Left kidney (tissue), 8 donors: Measurements from ENCODE around the gene TAF10. TPM values are rescaled to one million over a fixed set of nuclear protein-coding genes. Genes with fewer than 3 reads are reported as not detected.
A peak's percentile ranks its signal among the peaks of the same experiment; 100 is the strongest.

Experiments
- DNase-seq: peaks from one replicate; pipeline ENCODE4 v3.0.0-alpha.2; 2013
- long read RNA-seq, 8 donors: transcript quantifications; one replicate each; lab custom pipeline, GENCODE V29; 2026
- polyA plus RNA-seq: library from polyadenylated mRNA; unstranded; fragments of 120-200 nt; gene quantifications from one replicate; pipeline ENCODE4 v1.2.1, GENCODE V29; 2013; ENCODE audit not compliant: insufficient read length

The TAF10 gene
- polyA plus RNA-seq: 67.1 TPM
- long read RNA-seq, donor 1, full-length matches to known transcripts: 58 of 80 reads
- long read RNA-seq, donor 1, partial matches to known transcripts: 22 of 80 reads
- long read RNA-seq, donor 1, other reads (novel, unspliced or antisense): 0 of 80 reads
- long read RNA-seq, donor 2, full-length matches to known transcripts: 44 of 237 reads
- long read RNA-seq, donor 2, partial matches to known transcripts: 136 of 237 reads
- long read RNA-seq, donor 2, other reads (novel, unspliced or antisense): 57 of 237 reads
- long read RNA-seq, donor 3, transcript TAF10-201 (5 exons, 1,215 nt): major isoform, 40 of 47 reads
- long read RNA-seq, donor 3, partial matches to known transcripts: 6 of 47 reads
- long read RNA-seq, donor 3, other reads (novel, unspliced or antisense): 0 of 47 reads
- long read RNA-seq, donor 4, transcript TAF10-201 (5 exons, 1,215 nt): major isoform, 8 of 8 reads
- long read RNA-seq, donor 4, partial matches to known transcripts: 0 of 8 reads
- long read RNA-seq, donor 4, other reads (novel, unspliced or antisense): 0 of 8 reads
- long read RNA-seq, donor 5, full-length matches to known transcripts: 85 of 109 reads
- long read RNA-seq, donor 5, partial matches to known transcripts: 24 of 109 reads
- long read RNA-seq, donor 5, other reads (novel, unspliced or antisense): 0 of 109 reads
- long read RNA-seq, donor 6, full-length matches to known transcripts: 59 of 89 reads
- long read RNA-seq, donor 6, partial matches to known transcripts: 30 of 89 reads
- long read RNA-seq, donor 6, other reads (novel, unspliced or antisense): 0 of 89 reads
- long read RNA-seq, donor 7, full-length matches to known transcripts: 80 of 96 reads
- long read RNA-seq, donor 7, partial matches to known transcripts: 16 of 96 reads
- long read RNA-seq, donor 7, other reads (novel, unspliced or antisense): 0 of 96 reads
- long read RNA-seq, donor 8, full-length matches to known transcripts: 20 of 26 reads
- long read RNA-seq, donor 8, partial matches to known transcripts: 6 of 26 reads
- long read RNA-seq, donor 8, other reads (novel, unspliced or antisense): 0 of 26 reads

DNA sequence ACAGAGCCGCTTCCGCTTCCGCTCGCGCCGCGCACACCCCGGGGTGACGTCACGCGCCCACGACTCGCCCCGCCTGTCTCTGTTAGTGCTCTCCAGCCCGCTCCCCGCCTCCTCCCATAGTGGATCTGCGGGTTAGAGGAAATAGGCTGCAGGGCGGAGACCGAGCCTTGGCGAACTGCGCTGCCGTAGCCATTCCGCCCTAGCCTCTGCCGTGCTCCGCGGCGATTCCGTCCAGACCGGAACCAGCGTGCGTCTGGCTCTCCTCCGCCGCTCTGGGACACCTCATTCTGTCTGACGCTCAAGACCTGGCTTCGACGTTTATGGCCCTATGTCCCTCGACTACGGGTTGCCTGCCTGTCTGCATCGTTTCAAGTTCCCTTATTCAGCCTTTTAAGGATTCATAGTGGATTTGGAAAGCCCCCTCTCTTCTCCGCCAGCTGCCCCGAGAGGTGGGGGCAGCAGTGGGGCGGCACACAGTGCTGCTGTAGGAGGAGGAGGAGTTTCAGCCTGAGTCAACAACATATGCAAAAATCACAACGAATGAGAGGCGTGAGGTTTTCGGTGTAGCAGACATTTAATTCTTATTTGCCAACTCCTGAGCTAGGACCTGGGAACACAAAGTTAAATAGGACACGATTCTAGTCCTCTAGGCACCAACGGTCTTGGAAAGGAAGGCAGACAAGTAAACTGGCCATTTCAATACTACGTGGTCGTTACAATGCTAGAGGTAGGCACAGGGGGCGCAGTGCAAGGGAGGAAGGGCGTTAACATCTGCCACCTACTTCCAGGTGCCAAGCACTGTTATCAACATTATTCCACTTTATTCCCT, at the start of gene TAF10:
Gene TAF10, minus strand, starts transcription at position 4 of the 829 bp plus-strand sequence. CDS start 27 bp downstream, outside the sequence.
- peak; percentile 92 for DNase-seq

DNA sequence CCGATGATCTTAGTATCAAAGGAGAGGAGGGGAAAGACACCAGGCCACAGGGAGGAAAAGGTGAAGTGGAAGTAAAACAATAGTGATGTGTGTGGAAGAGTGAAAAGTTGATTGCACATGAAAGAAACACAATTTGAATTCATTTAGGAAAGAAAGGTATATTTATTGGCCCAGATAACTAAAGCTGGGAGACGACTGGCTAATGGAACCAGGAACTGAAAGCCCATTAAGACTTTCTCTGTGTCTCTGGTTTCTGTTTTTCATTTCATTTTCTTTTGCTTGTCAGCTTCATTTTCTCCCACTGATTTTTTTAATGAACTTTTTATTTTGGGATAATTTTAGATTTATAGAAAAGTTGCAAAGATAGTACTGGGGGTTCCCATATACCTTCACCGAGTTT, 48.7 kb upstream of the TAF10 start:
- DNase-seq: no peak

DNA sequence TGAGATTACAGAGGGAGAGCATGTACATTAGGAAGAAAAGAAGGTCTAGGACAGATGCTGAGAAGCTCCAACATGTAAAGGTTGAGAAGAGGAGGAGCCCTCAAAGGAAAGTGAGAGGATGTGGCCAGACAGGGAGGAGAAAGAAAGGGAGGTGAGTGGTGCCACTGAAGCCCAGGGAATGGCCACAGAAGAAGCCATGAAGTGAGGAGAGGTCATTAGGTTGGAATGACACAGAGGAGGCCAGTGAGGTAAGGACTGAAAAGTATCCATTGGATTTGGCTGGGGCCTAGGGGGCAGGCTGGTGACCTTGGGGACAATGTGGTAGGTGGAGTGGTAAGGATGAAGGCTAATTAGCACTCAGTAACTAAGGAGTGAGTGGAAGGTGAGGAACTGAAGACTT, 46.6 kb upstream of the TAF10 start:
- no peak for DNase-seq

DNA sequence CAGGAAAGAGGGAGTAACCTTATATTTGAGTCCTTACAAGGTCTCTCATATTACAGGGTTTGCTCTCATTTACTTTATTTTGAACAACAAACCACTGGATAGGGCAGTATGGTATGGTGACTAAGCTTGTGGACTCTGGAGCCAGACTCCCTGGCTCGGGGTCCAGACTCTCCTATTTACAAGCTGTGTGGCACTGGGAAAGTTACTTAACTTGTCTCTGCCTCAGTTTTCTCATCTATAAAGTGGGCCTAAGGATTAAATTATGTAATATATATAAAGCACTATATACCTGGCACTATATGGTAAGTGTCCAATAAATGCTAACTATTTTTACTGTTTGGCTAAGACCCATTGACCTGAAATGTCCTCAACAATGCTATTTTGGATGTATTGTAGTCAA, 45.3 kb upstream of the TAF10 start:
- no peak for DNase-seq

DNA sequence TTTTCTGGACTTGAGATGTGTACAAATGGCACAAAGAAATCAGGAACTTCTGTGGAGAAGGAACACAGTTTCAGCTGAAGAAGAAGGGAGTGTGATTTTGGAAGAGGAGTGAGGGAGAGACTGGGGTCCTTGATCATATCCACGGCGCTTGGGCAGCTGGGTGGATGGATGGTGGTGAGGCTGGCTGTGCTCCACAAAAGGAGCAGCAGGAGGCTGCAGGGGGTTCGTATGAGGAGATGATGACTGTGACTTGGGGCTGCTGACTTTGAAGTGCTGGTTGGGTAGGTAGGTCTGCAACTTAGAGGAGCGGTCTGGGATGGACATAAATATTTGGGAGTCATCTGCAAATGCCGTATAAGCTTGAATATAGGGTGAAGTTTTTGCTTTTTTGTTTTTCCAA, 44.9 kb upstream of the TAF10 start:
- DNase-seq: no peak

DNA sequence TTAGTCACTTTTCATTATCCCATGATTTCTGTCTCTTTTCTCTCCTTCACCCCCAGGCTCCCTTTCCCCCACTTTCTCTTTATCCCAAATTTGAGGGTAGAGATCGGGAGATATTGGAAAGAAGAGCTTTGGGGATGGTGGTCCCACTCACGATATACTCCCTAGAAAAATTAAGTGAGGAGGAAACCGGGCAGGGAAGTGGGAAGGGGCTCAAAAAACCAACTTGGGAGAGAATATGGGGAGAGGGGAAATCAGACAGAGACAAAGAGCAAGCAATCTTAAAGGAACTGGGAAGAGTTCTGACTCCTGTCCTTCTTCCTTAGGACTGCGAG, 44.5 kb upstream of the TAF10 start:
- DNase-seq: no peak

DNA sequence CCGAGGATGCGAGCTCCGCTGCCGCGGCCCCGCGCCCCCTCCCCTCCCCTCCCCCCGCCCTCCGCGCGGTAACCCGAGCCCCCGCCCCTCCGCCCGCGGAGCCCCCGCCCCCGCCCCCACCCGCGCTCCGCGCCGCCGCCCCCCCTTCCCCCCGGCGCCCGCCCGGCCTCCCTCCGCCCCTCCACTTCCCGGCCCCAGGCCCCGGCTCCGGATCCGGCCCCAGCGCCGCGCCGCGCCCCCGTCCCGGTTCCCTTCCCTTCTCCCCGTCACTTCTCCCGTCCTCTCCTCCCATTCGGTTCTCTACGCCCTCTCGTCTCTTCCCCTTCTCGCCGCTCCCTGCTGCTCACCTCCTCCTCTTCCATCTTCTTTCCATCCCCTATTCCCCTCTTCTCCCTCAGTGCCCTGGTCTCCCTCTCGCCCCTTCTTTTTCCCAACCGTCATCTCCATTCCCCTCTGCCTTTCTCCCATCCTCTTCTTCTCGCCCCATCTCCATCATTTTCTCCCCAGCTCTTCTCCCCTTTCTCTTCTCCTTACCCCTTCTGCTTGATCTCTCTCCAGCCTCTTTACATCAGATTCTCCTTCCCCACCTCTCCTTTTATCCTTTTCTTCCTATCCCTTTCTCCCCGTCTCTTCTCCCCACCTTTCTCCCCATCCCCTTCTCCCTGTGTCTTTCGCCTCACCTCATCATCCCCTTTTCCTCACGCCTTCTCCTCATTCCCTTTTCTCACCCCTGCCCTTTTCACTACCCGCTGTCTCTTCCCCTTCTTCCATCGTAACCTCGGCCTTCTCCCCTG, 44.0 kb upstream of the TAF10 start, which contains the start of gene DCHS1:
Gene DCHS1, minus strand, starts transcription at position 20 of the 794 bp plus-strand sequence. CDS start 14,196 bp downstream, outside the sequence.
- no peak for DNase-seq

DNA sequence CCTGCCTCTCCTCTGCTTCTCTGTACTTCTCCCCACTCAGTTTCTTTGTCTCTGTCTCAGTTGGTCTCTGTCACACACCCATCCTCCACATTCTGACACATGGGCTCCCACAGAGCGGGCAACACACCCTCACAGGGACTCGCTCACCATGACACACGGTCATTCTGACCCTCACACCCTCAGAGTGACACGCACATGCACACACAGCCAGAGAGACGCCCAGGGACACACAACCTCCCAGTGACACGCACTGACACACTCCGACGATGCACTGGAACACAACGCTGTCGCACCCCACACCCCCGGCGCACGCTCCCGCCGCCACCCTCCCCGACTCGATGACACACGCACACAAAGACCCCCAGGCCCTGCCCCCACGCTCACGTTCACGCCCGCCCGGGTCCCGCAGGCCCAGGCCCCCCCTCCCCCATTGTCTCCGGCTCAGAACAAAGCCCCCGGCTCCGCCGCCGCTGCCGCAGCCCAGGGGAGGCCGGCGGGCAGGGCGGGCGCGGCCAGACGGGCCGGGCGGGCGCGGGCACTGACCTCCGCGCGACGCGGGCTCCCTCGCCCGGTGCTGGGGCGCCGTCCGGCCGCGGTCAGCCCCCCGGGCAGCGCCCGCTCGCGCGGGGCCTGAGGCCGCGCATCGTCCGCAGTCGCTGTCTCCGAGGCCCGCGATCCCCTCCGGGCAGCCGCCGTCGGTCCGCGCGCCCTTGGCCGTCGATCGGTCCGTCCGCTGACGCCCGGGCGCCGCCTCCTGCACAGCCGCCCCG, 43.2 kb upstream of the TAF10 start:
- DNase-seq: no peak

DNA sequence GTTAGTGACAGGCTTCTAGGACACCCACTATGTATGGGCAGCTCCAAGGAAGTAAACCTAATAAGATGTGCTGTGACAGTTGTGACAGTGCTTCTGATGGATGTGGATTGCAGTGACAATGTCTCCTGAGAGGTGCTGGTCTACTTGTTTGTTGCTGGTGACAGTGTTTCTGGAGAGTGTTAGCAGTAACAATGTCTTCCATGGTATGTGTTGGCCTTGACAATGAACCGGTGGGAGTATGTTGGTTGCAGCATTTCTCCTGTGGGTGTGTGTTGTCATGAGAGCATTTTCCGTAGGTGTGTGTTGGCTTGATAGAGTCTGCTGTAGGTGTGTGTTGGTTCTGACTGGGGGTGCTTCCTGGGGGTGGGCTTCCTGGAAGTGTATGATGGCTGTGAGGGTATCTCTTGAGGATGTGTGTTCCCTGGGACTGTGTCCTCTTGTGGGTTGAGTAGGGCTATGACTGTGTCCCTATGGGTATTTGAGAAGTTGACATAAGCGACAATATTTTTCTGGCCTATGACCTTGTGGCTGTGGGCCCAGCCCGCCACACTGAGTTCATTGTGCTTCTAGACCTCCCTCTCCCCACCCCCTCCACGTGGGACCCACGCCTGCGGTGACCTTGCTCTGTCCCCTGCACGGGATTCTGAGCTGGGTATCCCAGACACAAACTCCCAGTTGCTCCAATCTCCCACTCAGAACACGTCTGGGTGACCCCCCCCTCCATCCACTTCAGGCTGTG, 42.4 kb upstream of the TAF10 start:
- no peak for DNase-seq

DNA sequence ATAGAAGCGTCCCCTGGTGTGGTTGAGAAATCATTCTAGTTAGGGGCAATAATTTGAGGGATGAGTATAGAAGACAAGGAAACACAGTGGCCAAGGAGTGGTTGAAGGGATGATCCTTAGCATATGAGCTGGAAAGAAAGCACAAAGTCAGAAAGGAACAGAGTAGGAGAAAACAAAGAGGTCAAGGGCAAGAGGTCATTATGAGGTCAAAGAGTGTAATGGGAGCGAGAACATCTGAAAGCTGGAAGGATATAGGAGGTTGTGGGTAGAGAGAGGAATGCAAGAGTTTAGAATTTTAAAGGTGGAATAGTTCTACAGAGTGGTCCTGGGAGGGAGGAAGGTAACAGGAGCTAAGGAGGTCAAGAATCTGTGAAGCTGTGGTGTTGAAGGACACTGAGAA, 41.6 kb upstream of the TAF10 start:
- DNase-seq: no peak

DNA sequence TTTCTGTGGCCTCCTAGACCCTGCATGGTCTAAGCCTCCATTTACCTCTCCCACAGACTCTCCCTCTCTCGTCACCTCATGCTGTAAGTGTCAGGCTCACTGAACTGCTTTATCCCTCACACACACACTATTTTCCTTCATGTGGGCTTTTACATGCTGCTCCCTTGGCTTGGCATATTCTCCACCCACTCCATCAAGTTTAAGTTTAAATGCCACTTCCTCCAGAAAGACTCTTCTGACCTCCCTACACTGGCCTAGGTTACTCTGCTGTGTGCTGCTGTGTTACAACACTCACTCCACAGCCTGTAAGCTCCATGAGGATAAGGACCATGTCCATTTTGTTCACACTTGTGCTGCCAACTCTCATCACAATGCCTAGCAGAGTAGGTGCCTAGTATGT, 41.1 kb upstream of the TAF10 start:
- no peak for DNase-seq

DNA sequence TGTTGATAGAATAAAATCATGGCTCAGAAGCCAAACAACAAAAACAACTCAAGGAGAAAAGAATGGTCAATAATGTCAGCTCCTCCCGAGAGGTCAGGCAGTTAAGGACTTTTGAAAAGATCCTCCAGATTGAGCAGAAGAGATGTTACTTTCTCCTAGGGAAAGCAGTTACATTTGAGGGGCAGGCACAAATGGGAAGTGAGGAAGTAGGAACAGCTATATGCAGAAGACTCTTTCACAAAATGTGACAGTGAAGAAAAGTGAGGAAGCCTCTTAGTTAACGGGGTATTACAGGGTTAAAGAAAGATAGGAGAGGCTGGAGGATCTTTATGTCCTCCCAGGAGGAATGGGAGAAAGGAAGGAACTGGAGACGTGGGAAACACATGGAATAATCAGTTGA, 40.2 kb upstream of the TAF10 start:
- no peak for DNase-seq

DNA sequence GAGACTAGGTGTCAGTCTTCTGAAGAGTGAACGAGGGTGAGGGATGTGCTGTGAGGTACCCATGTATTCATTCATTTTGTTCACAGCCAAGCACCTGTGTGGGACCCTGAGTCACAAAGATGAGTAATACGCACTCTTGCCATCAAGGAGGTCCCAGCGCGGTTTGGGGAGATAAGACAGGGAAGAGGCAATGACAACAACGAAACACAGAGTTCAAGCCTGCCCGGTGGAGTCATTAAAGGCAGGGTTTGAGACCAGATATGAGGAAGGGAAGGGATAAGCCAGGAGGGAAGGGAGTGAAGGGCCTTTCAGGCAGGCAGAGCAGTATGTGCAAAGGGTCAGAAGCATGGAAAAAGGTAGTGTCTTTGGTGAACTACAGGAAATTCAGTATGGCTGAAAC, 39.0 kb upstream of the TAF10 start:
- no peak for DNase-seq

DNA sequence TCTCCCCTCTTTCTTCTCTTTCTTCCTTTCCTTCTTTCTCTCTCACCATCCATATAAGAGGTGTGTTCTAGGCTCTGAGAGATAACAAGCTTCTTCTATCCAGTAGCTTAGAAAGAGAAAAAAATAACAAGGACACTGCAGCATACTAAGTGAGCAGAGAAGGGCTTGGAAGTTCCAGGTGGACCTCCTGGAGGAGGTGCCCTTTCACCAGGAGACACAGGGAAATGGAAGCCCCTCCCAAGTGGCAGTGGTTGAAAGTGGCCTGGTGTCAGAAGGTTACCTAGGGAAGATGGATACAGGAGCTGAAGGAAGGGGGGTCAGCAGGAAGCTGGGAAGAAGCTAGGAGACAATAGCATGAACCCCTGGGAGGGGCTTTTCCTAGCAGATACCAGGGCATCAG, 38.1 kb upstream of the TAF10 start:
- no peak for DNase-seq

DNA sequence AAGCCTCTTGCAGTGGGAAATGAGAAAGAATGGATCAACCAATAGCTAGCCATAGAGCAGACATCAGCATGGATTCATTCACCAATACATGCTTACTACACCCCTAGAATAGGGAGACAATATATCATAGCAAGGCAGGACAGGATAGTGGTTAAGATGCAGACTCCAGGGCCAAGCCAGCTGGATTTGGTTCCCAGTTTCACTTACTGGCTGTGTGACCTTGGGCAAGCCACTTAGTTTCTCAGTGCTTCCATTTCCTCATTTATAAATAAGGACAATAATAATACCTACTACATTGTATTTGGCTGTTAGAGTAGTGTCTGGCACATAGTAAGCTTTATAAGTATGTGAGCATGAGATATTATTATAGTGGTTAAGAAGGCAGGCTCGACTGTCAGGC, 36.5 kb upstream of the TAF10 start:
- no peak for DNase-seq

DNA sequence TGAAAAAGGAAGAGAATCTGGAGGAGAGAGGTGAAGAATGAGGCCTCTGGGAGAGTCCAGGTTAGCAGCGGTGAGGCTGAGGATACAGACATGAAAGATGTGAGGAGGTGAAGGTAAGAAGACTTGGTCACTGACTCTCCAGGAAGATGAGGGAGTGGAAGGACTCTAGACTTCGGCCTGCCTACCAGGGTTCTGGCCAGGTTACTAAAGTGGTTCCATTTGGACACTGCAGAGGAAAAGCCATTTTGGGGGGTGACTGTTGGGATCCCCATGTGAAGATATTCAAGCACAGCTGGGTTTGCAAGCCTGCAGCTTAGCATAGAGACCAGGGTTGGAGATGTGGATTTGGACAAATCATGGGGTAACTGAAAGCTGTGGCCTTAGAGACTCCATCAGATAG, 35.8 kb upstream of the TAF10 start:
- DNase-seq: no peak

DNA sequence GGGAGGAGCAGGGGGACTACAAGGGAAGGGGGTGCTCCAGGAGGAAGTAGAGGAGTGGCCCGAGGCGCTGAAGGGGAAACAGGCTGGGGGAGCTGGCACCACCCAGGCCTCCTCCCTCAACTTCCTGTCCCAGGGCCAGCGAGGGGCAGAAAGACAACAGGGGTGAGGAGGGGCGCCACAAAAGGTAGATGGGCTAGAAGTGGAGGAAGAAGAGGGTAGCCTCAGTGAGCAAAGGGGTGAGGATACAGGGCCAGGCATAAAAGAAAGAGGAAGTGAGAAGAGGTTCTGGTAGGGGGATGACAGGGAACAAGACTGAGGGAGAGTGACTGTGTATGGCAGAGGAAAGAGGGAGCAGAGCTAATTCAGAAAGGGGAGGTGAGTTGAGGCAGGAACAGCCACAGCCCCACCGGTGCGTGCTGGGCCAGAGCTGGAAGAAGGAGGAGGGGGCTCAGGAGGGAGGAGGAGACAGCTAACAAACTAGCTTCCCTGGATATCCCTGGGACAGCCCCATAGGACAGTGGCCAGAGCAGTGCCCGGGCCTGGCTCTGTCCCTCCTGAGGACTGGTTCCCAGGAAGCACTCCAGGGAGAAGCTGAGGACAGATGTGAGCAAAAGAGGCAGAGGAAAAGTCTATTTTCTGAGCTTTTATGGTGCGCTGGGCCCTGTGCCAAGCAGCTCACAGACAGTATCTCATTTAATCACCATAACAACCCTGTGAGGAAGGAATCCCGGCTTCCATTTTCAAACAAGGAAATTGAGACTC, 35.1 kb upstream of the TAF10 start:
- DNase-seq: no peak

DNA sequence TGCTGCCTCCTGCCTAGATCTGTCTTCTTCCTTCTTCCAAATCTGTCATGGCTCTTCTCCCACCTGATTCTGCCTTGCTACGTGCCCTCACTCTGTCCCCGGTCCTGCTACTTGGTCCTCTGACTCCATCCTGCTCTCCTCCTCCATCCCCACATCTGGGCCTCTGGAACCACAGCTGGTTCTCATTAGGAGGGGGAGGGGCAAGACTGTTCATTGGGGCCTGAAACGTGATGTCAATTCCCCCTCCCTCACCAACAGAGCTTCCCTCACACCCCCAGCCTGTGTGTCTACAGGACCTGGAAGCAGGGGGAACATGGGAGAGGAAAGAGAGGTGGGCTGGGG, 34.5 kb upstream of the TAF10 start:
- DNase-seq: peak; percentile 79

DNA sequence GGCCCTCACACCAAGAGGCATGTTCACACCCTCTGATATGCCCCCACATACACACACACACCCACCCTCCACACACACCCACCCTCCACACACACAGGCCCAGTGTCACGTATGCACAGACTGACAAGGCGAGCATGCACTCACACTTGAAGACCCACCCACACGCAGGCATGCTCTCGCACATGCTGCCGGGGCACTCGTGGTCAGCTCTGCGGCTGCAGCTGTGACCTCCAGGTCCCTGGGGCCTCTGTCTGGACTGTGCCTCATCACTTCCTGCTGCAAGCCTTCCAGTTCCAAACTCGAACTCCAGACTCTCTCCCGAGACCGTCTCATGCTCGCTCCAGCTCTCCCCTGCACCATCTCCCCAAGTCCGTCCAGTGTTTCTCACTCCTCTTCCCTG, 34.1 kb upstream of the TAF10 start:
- no peak for DNase-seq
